BE2C (cell line): ENCODE results near the gene SPATA9.

Experiments
- DNase-seq: peaks from one replicate; pipeline ENCODE4 v3.0.0-alpha.2; 2020
- H3K27me3 ChIP-seq: fragments of 250-450 bp; sonication (Bioruptor Pico); 2 replicates; pipeline ENCODE4 v1.5.1; 2020; ENCODE audit warnings: mild to moderate bottlenecking
- H3K36me3 ChIP-seq: fragments of 250-450 bp; sonication (Bioruptor Pico); 2 replicates; pipeline ENCODE4 v1.5.1; 2020; ENCODE audit warnings: mild to moderate bottlenecking
- H3K4me1 ChIP-seq: fragments of 250-450 bp; sonication (Bioruptor Pico); 2 replicates; pipeline ENCODE4 v1.5.1; 2020
- H3K4me3 ChIP-seq: 2 replicates; pipeline ENCODE4 v1.5.1; 2011; ENCODE audit warnings: low read depth, low read length
- H3K9me3 ChIP-seq: fragments of 250-450 bp; sonication (Bioruptor Pico); 2 replicates; pipeline ENCODE4 v1.5.1; 2020
- TF ChIP-seq, protein P1 (sequence below): IDR thresholded peaks from 2 replicates; pipeline ENCODE4 v1.5.1; 2012; ENCODE audit warnings: mild to moderate bottlenecking, low read depth, low read length

SPATA9 gene

DNA sequence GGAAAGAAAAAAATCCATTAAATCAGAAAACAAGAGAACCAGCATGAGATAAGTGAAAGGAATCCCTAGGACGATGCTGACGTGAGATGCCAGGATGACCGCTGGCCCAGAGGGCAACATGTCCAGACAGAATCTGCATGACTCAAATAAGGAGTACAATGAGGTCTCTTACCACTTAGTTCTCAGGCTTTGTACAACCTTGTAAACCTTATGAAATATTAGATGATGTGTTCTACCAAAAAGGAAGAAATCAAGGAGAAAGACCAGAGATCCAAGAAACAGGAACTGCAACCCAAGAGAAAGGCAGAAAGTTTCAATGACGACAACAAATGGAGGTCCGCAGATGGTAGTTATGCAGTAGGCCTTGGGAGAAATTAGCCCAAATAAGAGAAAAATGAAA lies 65.7 kb downstream of the SPATA9 start:
- Histone ChIP-seq H3K27me3 (no peaks in the 10 kb centered on the region), H3K9me3 (no peaks in the 10 kb centered on the region), H3K4me3 (no peak overlapping the region), H3K36me3 (no peaks in the 10 kb centered on the region), H3K4me1 (no peaks in the 10 kb centered on the region; the same call in 1 of the 2 replicates)
- TF ChIP-seq, protein P1, sequence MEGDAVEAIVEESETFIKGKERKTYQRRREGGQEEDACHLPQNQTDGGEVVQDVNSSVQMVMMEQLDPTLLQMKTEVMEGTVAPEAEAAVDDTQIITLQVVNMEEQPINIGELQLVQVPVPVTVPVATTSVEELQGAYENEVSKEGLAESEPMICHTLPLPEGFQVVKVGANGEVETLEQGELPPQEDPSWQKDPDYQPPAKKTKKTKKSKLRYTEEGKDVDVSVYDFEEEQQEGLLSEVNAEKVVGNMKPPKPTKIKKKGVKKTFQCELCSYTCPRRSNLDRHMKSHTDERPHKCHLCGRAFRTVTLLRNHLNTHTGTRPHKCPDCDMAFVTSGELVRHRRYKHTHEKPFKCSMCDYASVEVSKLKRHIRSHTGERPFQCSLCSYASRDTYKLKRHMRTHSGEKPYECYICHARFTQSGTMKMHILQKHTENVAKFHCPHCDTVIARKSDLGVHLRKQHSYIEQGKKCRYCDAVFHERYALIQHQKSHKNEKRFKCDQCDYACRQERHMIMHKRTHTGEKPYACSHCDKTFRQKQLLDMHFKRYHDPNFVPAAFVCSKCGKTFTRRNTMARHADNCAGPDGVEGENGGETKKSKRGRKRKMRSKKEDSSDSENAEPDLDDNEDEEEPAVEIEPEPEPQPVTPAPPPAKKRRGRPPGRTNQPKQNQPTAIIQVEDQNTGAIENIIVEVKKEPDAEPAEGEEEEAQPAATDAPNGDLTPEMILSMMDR: no peak
- DNase-seq: no peak

DNA sequence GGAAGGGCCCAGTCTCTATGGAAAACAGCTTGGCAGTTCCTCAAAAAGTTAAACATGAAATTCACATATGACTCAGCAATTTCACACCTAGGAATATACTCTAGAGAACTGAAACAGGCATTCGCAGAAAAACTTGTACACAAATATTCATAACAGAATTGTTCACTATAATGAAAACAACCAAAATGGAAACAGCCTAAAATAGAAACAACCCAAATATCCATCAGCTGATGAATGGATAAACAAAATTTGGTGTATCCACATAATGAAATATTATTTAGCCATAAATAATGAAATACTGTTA lies 67.7 kb downstream of the SPATA9 start:
- H3K36me3 ChIP-seq: no peaks in the 10 kb centered on the region
- H3K4me1 ChIP-seq: no peaks in the 10 kb centered on the region
- DNase-seq: no peak
- H3K4me3 ChIP-seq: no peak overlapping the region
- no peaks in the 10 kb centered on the region for H3K9me3 ChIP-seq
- TF ChIP-seq, protein P1: no peak
- no peaks in the 10 kb centered on the region for H3K27me3 ChIP-seq

DNA sequence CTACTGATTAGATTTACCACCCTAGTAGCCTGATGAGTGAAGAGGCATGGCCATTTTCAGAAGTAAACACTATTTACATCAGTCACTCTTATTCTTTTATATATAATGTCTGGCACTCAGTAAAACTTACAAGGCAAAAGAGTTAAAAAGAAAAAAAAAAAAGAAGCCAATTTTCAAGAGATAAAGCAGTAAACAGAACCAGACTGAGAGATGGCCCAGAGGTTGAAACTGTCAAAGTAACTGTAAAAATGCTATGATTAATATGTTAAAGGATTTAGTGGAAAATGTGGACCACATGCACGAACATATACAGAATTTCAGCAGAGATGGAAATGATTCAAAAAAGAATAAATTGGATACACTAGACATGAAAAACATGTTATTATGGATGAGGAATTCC lies 69.3 kb downstream of the SPATA9 start:
- H3K27me3 ChIP-seq: no peaks in the 10 kb centered on the region
- H3K36me3 ChIP-seq: no peaks in the 10 kb centered on the region
- H3K9me3 ChIP-seq: no peaks in the 10 kb centered on the region
- DNase-seq: no peak
- TF ChIP-seq, protein P1: no peak
- no peak overlapping the region for H3K4me3 ChIP-seq
- no peaks in the 10 kb centered on the region for H3K4me1 ChIP-seq

DNA sequence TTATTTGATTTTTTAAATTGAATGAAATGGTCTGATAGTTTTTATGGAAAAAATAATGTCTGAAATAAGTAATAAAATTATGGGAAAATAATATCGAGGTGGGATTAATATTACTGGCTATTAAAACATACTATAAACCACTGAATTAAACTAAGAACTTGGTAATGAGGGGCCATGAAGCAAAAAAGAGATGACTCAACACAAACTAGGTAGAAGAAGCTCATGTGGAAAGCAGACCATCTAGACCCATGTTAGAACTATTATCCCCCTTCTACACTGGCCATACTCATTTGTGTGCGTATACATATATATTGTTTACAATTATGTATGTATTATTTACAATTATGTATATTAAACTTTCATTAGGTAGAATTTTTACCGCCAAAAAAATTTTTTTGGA lies 71.4 kb downstream of the SPATA9 start:
- TF ChIP-seq, protein P1: no peak
- Histone ChIP-seq H3K36me3 (no peaks in the 10 kb centered on the region), H3K9me3 (no peaks in the 10 kb centered on the region), H3K4me3 (no peak overlapping the region), H3K27me3 (no peaks in the 10 kb centered on the region), H3K4me1 (no peaks in the 10 kb centered on the region)
- DNase-seq: no peak

DNA sequence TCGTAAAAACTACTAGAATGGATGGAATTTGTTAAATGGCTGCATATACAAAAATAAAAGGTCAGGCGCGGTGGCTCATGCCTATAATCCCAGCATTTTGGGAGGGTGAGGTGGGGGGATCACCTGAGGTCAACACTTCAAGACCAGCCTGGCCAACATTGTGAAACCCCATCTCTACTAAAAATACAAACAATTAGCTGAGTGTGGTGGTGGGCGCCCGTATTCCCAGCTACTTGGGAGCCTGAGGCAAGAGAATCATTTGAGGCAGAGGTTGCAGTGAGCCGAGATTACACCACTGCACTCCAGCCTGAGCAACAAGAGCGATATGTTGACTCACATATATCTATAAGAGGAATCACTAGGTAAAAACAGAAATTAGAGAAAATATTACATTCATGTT lies 72.2 kb downstream of the SPATA9 start:
- H3K4me1 ChIP-seq: no peaks in the 10 kb centered on the region
- no peaks in the 10 kb centered on the region for H3K36me3 ChIP-seq
- H3K27me3 ChIP-seq: no peaks in the 10 kb centered on the region
- no peak overlapping the region for H3K4me3 ChIP-seq
- no peak for DNase-seq
- no peaks in the 10 kb centered on the region for H3K9me3 ChIP-seq
- TF ChIP-seq, protein P1: no peak

DNA sequence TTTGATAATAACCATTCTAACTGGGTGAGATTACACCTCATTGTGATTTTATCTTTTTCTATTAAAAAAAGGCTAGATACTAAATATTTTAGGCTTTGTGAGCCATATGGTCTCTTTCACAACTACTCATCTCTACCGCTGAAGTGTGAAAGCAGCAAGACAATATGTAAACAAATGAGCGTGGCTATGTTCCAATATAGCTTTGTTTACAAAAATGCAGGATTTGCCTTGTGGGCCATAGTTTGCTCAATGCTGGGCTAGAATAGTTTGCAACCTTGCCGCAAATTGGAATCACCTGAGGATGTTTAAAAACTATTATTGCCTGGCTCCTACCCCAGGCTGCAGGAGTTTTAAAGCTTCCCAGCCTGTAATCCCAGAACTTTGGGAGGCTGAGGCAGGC lies 73.1 kb downstream of the SPATA9 start:
- Histone ChIP-seq H3K9me3 (no peaks in the 10 kb centered on the region), H3K4me1 (no peaks in the 10 kb centered on the region), H3K36me3 (no peaks in the 10 kb centered on the region), H3K4me3 (no peak overlapping the region), H3K27me3 (no peaks in the 10 kb centered on the region)
- TF ChIP-seq, protein P1: no peak
- DNase-seq: no peak
